Measurements from ENCODE around the gene CRYBG1. TPM values are rescaled to one million over a fixed set of nuclear protein-coding genes. Genes with fewer than 3 reads are reported as not detected.

CRYBG1 gene
- total RNA-seq, 2 donors from 2014 or later = 10.1 to 11.5 TPM

DNA sequence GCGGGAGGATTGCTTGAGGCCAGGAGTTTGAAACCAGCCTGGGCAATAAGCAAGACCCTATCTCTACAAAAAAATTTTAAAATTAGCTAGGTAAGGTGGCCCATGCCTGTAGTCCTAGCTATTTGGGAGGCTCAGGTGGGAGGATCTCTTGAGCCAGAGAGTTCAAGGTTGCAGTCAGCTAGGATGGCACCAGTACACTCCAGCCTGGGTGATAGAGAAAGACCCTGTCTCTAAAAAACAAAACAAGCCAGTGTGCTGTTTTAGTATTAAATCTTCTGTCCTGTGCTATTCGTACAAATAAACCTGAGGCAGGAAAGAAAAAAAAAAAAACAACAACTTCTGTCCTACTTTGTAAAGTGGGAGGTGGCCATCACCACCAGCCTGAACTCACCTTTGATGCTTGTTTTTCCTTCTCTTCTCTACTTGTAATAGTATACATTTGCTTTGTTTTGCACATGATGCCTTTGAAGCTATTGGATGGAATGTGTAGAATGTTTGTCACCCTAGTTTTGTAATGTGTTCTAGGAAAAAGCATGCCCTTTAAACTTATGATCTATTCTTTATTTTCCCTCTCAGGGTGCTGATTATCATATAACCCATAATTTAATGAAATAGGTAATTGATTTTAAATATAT lies 102.5 kb downstream of the CRYBG1 start:
- TF ChIP-seq, protein P1, sequence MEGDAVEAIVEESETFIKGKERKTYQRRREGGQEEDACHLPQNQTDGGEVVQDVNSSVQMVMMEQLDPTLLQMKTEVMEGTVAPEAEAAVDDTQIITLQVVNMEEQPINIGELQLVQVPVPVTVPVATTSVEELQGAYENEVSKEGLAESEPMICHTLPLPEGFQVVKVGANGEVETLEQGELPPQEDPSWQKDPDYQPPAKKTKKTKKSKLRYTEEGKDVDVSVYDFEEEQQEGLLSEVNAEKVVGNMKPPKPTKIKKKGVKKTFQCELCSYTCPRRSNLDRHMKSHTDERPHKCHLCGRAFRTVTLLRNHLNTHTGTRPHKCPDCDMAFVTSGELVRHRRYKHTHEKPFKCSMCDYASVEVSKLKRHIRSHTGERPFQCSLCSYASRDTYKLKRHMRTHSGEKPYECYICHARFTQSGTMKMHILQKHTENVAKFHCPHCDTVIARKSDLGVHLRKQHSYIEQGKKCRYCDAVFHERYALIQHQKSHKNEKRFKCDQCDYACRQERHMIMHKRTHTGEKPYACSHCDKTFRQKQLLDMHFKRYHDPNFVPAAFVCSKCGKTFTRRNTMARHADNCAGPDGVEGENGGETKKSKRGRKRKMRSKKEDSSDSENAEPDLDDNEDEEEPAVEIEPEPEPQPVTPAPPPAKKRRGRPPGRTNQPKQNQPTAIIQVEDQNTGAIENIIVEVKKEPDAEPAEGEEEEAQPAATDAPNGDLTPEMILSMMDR (IDR thresholded peaks at IDR 0.05) = no peak
- no peak for TF ChIP-seq POLR2A (IDR thresholded peaks at IDR 0.05)
- Histone ChIP-seq H3K36me3 (replicated peaks in 1 of 2; ENCODE audit: insufficient read depth in 1 of 2, low read depth in 2 of 2) (no peaks in the 10 kb centered on the region), H3K27me3 (no peaks in the 10 kb centered on the region), H3K4me3 (no peak overlapping the region), H3K27ac (no peak overlapping the region), H3K9me3 (no peaks in the 10 kb centered on the region), H3K4me1 (no peaks in the 10 kb centered on the region)
- DNase-seq (no peak), ATAC-seq (no peak)
- intact Hi-C loops (cut with DNase I) = no loop called here
- WGBS, 2 donors = 90 to 94% methylated on average over 2 of the region's 2 CpGs

DNA sequence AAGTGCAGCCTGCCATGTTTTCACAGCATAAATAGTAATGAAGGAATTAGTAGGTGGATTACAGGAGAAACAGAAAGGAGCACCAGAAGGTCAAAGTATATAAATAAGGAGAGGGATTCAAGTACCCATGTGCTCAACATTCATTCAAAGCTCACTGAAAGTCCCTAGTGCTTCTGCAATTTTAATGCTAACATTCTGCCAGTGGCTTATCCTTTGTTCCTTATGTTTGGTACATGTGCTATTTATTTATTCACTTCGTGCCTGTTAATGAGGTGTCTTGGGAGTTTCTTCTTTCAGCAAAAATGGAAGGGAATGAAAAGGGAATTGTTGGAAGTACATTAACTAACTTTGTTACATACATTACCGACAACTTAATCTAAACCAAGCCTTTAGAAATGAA lies 105.7 kb downstream of the CRYBG1 start:
- Histone ChIP-seq H3K4me1 (no peaks in the 10 kb centered on the region), H3K9me3 (no peaks in the 10 kb centered on the region), H3K36me3 (replicated peaks in 1 of 2; ENCODE audit: insufficient read depth in 1 of 2, low read depth in 2 of 2) (no peaks in the 10 kb centered on the region), H3K27me3 (no peaks in the 10 kb centered on the region), H3K4me3 (no peak overlapping the region), H3K27ac (no peak overlapping the region)
- TF ChIP-seq POLR2A (IDR thresholded peaks at IDR 0.05) = no peak
- TF ChIP-seq, protein P1 (IDR thresholded peaks at IDR 0.05) = no peak
- intact Hi-C loops (cut with DNase I) = no loop called here
- DNase-seq (no peak), ATAC-seq (no peak)
- WGBS, 2 donors = 81 to 84% methylated on average over 2 of the region's 2 CpGs

DNA sequence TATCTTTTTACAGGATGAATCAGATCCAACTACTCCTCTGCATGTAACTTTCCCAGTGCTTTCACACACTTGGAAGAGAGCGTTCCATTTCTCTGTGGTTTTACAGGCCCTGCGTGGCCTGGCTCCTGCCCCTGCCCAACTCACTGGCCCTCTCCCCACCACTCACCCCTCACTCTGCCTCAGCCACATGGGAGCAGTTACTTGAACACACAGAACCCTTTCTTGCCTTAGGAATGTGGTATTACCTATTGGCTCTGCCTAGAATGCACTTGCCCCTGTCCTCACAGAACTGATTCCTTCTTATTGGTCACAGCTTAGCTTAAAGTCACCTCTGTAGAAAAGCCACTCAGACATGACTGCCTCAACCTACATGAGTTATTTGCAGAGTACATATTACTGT lies 108.4 kb downstream of the CRYBG1 start:
- ATAC-seq (no peak), DNase-seq (no peak)
- TF ChIP-seq POLR2A (IDR thresholded peaks at IDR 0.05) = no peak
- TF ChIP-seq, protein P1 (IDR thresholded peaks at IDR 0.05) = no peak
- Histone ChIP-seq H3K4me3 (no peak overlapping the region), H3K27ac (no peak overlapping the region), H3K9me3 (no peaks in the 10 kb centered on the region), H3K27me3 (no peaks in the 10 kb centered on the region), H3K36me3 (replicated peaks in 1 of 2; ENCODE audit: insufficient read depth in 1 of 2, low read depth in 2 of 2) (no peaks in the 10 kb centered on the region), H3K4me1 (no peaks in the 10 kb centered on the region)
- 93% methylated on average over 2 of the region's 2 CpGs for WGBS, 2 donors
- intact Hi-C loops (cut with DNase I) = no loop called here

DNA sequence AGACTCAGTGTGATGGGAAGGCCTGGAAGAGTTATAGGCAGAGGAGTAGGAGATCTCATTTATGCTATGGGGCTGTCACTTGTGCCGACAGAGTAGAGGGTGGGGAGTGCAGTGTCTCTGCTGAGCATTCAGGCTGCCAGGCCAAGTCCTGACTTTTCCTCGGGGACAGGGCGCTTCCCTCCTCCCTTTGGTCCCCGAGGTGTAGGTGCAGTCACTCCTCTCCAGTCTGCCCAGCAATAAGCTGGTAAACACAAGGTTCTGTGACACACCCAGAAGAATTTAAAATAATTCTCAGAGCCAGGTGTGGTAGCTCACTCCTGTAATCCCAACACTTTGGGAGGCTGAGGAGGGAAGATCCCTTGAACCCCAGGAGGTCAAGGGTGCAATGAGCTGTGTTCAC lies 109.4 kb downstream of the CRYBG1 start:
- H3K27me3 ChIP-seq = no peaks in the 10 kb centered on the region
- no peaks in the 10 kb centered on the region for H3K36me3 ChIP-seq (replicated peaks in 1 of 2; ENCODE audit: insufficient read depth in 1 of 2, low read depth in 2 of 2)
- H3K4me1 ChIP-seq = no peaks in the 10 kb centered on the region
- no peaks in the 10 kb centered on the region for H3K9me3 ChIP-seq
- DNase-seq (no peak), ATAC-seq (no peak)
- TF ChIP-seq, protein P1 (IDR thresholded peaks at IDR 0.05) = no peak
- TF ChIP-seq POLR2A (IDR thresholded peaks at IDR 0.05) = no peak
- no peak overlapping the region for H3K27ac ChIP-seq
- H3K4me3 ChIP-seq = no peak overlapping the region
- intact Hi-C loops (cut with DNase I) = no loop called here
- WGBS, 2 donors = 75 to 79% methylated on average over 3 to 4 of the region's 4 CpGs

DNA sequence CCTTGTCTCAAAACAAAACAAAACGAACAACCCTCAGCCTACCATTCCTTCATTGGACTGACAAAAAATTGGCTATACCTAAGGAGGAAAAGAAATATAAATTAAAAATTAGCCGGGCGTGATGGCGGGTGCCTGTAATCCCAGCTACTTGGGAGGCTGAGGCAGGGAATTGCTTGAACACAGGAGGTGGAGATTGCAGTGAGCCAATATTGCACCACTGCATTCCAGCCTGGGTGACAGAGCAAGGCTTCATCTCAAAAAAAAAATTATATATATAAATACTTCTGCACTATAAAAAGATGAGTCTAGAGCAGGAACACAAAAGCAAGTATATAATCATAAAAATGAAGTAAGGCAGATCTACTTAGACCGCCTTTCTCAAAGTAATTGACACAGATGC lies 109.8 kb downstream of the CRYBG1 start:
- WGBS, 2 donors = 76 to 86% methylated on average over 5 of the region's 5 CpGs
- intact Hi-C loops (cut with DNase I) = no loop called here
- ATAC-seq (no peak), DNase-seq (no peak)
- Histone ChIP-seq H3K4me3 (no peak overlapping the region), H3K4me1 (no peaks in the 10 kb centered on the region), H3K9me3 (no peaks in the 10 kb centered on the region), H3K36me3 (replicated peaks in 1 of 2; ENCODE audit: insufficient read depth in 1 of 2, low read depth in 2 of 2) (no peaks in the 10 kb centered on the region), H3K27me3 (no peaks in the 10 kb centered on the region), H3K27ac (no peak overlapping the region)
- TF ChIP-seq POLR2A (IDR thresholded peaks at IDR 0.05) = no peak
- TF ChIP-seq, protein P1 (IDR thresholded peaks at IDR 0.05) = no peak

Data from body of pancreas (tissue), 4 donors.